DOHH2 (cell line): Measurements from ENCODE around the gene ICE2.

Source experiments
- H3F3A ChIP-seq: fragments of 200-600 bp; sonication (generic), shearing (Covaris generic); 2 replicates; pipeline ENCODE4 v1.6.0; 2016; ENCODE audit warnings: antibody characterized with exemption, mild to moderate bottlenecking; ENCODE audit not compliant: control insufficient read depth, insufficient read depth
- H3K27ac ChIP-seq: fragments of 200-600 bp; sonication (generic); 2 replicates; pipeline ENCODE4 v1.5.1; 2014; ENCODE audit warnings: low read depth, mild to moderate bottlenecking, low read length, moderate library complexity
- H3K27me3 ChIP-seq: fragments of 200-600 bp; sonication (generic); 2 replicates; pipeline ENCODE4 v1.6.1; 2014; ENCODE audit warnings: mild to moderate bottlenecking, low read length, mixed read lengths; ENCODE audit not compliant: control insufficient read depth
- H3K36me3 ChIP-seq: fragments of 200-600 bp; sonication (generic); 2 replicates; pipeline ENCODE4 v1.6.1; 2014; ENCODE audit warnings: mild to moderate bottlenecking, low read length, moderate library complexity, mixed read lengths; ENCODE audit not compliant: control insufficient read depth
- H3K4me1 ChIP-seq: fragments of 200-600 bp; sonication (generic); 2 replicates; pipeline ENCODE4 v1.6.1; 2014; ENCODE audit warnings: mild to moderate bottlenecking, low read length, mixed read lengths; ENCODE audit not compliant: control insufficient read depth
- H3K4me2 ChIP-seq: fragments of 200-600 bp; sonication (generic); 2 replicates; pipeline ENCODE4 v1.6.0; 2014; ENCODE audit warnings: mild to moderate bottlenecking, low read length, moderate library complexity
- H3K4me3 ChIP-seq: fragments of 200-600 bp; sonication (generic); 2 replicates; pipeline ENCODE4 v1.5.1; 2014; ENCODE audit warnings: mild to moderate bottlenecking, low read length, mixed read lengths
- H3K79me2 ChIP-seq: fragments of 200-600 bp; sonication (generic); 2 replicates; pipeline ENCODE4 v1.6.1; 2014; ENCODE audit warnings: mild to moderate bottlenecking, low read length, mixed read lengths; ENCODE audit not compliant: control insufficient read depth
- H3K9me2 ChIP-seq: fragments of 200-600 bp; sonication (generic); replicated peaks from 2 replicates; pipeline ENCODE4 v1.6.1; 2014; ENCODE audit warnings: mild to moderate bottlenecking, low read length, mixed read lengths; ENCODE audit not compliant: control insufficient read depth
- H3K9me3 ChIP-seq: fragments of 200-600 bp; sonication (generic); 2 replicates; pipeline ENCODE4 v1.6.1; 2014; ENCODE audit warnings: antibody characterized with exemption, low read length, mixed read lengths; ENCODE audit not compliant: control insufficient read depth, insufficient read depth
- H4K20me1 ChIP-seq: fragments of 200-600 bp; sonication (generic); 2 replicates; pipeline ENCODE4 v1.6.0; 2014; ENCODE audit warnings: low read depth, mild to moderate bottlenecking, antibody characterized with exemption, low read length, moderate library complexity; ENCODE audit not compliant: control insufficient read depth, insufficient read depth
- CTCF ChIP-seq: fragments of 200-600 bp; sonication (generic); IDR thresholded peaks from one replicate; pipeline ENCODE4 v1.5.1; 2014; ENCODE audit warnings: antibody characterized with exemption, mild to moderate bottlenecking, low read depth, low read length; ENCODE audit not compliant: poor library complexity, severe bottlenecking
- EZH2phosphoT487 ChIP-seq: fragments of 200-600 bp; sonication (generic); IDR thresholded peaks from 2 replicates; pipeline ENCODE4 v1.6.1; 2017; ENCODE audit warnings: borderline replicate concordance, mild to moderate bottlenecking, antibody characterized with exemption, low read length, moderate library complexity, mixed read lengths

ICE2 gene

GRCh38 chr15:60480149-60480548, 1.2 kb upstream of the ICE2 start:
- no peak overlapping the region for H3K27ac ChIP-seq

DNA sequence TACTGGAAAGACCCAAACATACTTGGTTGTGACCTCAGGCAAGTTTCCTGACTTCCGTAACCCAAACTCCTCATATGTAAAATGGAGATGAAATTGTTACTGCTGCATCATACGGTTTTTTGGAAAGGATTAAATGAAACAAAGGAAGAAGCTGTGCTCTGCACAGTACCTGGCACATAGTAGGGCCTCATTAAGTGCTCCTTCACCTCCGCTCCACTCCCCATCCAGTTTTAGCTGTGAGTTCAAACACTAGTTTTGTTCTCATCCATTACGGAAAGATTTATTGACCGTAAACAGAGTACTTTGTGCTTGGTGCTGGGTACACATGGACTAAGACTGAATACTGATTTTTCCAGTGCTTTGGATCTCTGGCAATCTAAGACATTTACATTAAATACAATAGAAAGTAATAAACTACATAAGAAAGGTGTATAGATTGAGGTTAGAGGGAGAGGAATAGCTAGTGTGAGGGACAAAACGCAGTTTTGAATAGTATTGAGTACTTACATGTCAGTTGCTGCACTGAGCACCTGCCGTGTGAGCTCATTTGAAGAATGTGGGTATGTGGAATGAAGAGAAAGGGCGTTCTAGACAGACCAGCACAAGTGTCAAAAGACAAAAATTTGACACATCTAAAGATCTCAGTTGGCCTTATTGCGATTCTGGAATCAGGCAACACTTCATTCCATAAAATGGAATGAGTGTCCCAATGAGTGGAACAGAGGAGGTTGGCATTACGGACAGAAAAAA, 594 bp upstream of the ICE2 start:
- H3K9me2 ChIP-seq: no peaks in the 10 kb centered on the region

More at GRCh38 chr15:60480149-60480548, 1.2 kb upstream of the ICE2 start:
- Histone ChIP-seq H3K9me3 (no peaks in the 10 kb centered on the region), H3K27me3 (no peaks in the 10 kb centered on the region), H3K4me1 (peaks cover 30% of the 10 kb centered on the region), H3K4me2 (peak overlapping the region; percentile 81), H3K9me2 (no peaks in the 10 kb centered on the region), H4K20me1 (no peaks in the 10 kb centered on the region), H3K36me3 (peaks cover 33% of the 10 kb centered on the region), H3F3A (no peaks in the 10 kb centered on the region), H3K79me2 (peaks cover 40% of the 10 kb centered on the region), H3K4me3 (peak overlapping the region; percentile 89)
- TF ChIP-seq EZH2phosphoT487 (no peak), CTCF (no peak)

GRCh38 chr15:60477916-60478565, 901 bp downstream of the ICE2 start:
- no peaks in the 10 kb centered on the region for H4K20me1 ChIP-seq
- H3K4me3 ChIP-seq: peak overlapping the region; percentile 89
- H3K27ac ChIP-seq: peak overlapping the region; percentile 60
- H3K4me1 ChIP-seq: peaks cover 30% of the 10 kb centered on the region
- H3F3A ChIP-seq: no peaks in the 10 kb centered on the region
- no peaks in the 10 kb centered on the region for H3K9me3 ChIP-seq
- H3K27me3 ChIP-seq: no peaks in the 10 kb centered on the region
- H3K79me2 ChIP-seq: peaks cover 55% of the 10 kb centered on the region
- H3K9me2 ChIP-seq: no peaks in the 10 kb centered on the region
- peak overlapping the region; percentile 81 for H3K4me2 ChIP-seq
- no peak for TF ChIP-seq EZH2phosphoT487
- peaks cover 54% of the 10 kb centered on the region for H3K36me3 ChIP-seq

More for the DNA sequence above, 594 bp upstream of the ICE2 start:
- TF ChIP-seq CTCF (no peak), EZH2phosphoT487 (no peak)
- peak overlapping the region; percentile 89 for H3K4me3 ChIP-seq
- peaks cover 46% of the 10 kb centered on the region for H3K79me2 ChIP-seq
- H3K36me3 ChIP-seq: peaks cover 39% of the 10 kb centered on the region
- no peaks in the 10 kb centered on the region for H3K9me3 ChIP-seq
- H4K20me1 ChIP-seq: no peaks in the 10 kb centered on the region
- H3F3A ChIP-seq: no peaks in the 10 kb centered on the region
- H3K27me3 ChIP-seq: no peaks in the 10 kb centered on the region
- peak overlapping the region; percentile 81 for H3K4me2 ChIP-seq
- peaks cover 30% of the 10 kb centered on the region for H3K4me1 ChIP-seq
- H3K27ac ChIP-seq: no peak overlapping the region; the same call in 1 of the 2 replicates

DNA sequence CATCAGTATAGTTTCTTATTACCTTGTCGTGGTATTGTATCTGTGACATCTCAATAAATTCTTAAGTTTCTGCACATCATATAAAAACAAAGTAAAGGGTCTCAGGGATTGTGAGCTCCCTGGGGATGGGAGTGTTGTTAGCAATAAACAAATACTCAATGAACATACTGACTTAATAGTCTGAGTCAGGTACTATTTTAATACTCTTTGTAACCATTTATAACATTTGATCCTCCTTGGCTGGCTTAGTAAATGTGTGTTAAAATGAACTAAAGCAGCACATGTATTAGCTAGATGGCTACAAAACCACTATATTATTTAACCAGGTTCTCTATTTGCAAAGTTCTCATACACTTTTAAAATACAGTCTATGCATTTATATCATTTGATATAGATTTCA, 1.8 kb downstream of the ICE2 start:
- no peaks in the 10 kb centered on the region for H3K27me3 ChIP-seq
- H3K27ac ChIP-seq: no peak overlapping the region
- H3K79me2 ChIP-seq: peaks cover 60% of the 10 kb centered on the region
- H4K20me1 ChIP-seq: no peaks in the 10 kb centered on the region
- no peaks in the 10 kb centered on the region for H3F3A ChIP-seq
- no peaks in the 10 kb centered on the region for H3K9me3 ChIP-seq
- H3K4me1 ChIP-seq: peaks cover 30% of the 10 kb centered on the region
- no peaks in the 10 kb centered on the region for H3K9me2 ChIP-seq
- no peak for TF ChIP-seq EZH2phosphoT487
- no peak for TF ChIP-seq CTCF
- peak overlapping the region; percentile 89 for H3K4me3 ChIP-seq
- peak overlapping the region; percentile 81 for H3K4me2 ChIP-seq
- H3K36me3 ChIP-seq: peaks cover 59% of the 10 kb centered on the region
